GM12872 (cell line): Measurements from ENCODE around the gene EXOC6.

ENCODE experiments used
- TF ChIP-seq, protein P1 (sequence below): IDR thresholded peaks from 3 replicates; pipeline ENCODE4 v1.5.1; 2011; ENCODE audit warnings: low read depth, mild to moderate bottlenecking, low read length, moderate library complexity; ENCODE audit not compliant: insufficient read depth

EXOC6 gene

GRCh38 chr10:92946491-92946890 lies 98.2 kb downstream of the EXOC6 start:
- TF ChIP-seq, protein P1, sequence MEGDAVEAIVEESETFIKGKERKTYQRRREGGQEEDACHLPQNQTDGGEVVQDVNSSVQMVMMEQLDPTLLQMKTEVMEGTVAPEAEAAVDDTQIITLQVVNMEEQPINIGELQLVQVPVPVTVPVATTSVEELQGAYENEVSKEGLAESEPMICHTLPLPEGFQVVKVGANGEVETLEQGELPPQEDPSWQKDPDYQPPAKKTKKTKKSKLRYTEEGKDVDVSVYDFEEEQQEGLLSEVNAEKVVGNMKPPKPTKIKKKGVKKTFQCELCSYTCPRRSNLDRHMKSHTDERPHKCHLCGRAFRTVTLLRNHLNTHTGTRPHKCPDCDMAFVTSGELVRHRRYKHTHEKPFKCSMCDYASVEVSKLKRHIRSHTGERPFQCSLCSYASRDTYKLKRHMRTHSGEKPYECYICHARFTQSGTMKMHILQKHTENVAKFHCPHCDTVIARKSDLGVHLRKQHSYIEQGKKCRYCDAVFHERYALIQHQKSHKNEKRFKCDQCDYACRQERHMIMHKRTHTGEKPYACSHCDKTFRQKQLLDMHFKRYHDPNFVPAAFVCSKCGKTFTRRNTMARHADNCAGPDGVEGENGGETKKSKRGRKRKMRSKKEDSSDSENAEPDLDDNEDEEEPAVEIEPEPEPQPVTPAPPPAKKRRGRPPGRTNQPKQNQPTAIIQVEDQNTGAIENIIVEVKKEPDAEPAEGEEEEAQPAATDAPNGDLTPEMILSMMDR: no peak

DNA sequence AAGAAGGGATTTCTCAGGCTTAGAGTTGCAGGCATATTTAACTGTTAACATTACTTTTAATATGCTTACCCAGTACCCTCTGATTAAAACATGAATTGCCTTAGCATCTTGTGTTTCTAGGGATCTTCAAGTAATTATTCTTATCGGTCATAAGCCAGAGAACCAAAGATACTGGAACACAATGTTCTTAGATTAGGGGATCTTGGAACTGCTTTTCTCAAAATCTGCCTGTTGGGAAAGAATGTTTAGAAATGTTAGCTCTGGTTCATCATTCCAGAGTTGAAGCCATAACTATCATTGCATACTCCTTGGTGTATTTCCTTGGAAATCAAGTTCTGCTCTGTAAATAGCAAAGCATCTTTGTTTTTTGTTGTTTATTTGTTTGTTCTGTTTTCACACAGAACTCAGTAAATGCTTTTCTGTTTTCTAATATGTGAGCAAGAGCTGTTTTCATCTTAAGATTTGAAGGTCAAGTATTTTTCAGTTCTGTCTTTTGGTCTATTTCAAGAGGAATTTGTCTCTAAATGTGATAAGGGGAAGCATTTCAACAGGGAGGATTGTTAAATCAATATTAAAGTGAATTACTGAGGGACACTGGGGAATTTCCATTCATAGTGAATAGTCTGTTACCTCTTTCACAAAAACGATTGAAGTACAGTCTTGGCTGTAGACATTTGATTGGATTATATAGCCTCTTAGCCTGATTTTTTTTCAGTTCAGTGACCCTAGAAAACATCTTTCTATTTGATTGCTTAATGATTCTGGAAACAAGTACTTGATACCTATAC lies 109.1 kb downstream of the EXOC6 start:
- TF ChIP-seq, protein P1: no peak

- TF ChIP-seq, protein P1: no peak
Observed at GRCh38 chr10:92961638-92962037, 113.3 kb downstream of the EXOC6 start.

- TF ChIP-seq, protein P1: peak; percentile 44; the same call in 2 of the 3 replicates
Observed at GRCh38 chr10:92965314-92965713, 117.0 kb downstream of the EXOC6 start.

GRCh38 chr10:92967641-92968040 lies 119.3 kb downstream of the EXOC6 start:
- TF ChIP-seq, protein P1: no peak

DNA sequence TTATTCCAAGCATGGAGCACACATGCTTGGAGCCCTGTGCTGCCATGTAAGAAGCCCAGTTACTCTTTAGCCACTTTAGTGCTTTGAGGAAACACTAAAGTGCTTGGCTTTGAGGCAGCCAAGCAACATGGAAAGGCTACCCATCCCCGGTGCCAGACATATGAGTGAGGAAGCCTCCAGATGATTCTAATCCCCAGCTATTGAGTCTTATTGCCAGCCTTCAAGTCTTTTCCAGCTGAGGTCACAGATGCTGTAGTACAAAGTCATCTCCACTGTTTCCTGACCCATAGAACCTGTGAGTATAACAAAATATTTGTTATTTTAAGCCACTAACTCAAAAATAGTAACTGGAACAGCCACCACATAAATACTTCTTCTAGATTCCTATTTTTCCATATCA lies 120.8 kb downstream of the EXOC6 start:
- TF ChIP-seq, protein P1: no peak

DNA sequence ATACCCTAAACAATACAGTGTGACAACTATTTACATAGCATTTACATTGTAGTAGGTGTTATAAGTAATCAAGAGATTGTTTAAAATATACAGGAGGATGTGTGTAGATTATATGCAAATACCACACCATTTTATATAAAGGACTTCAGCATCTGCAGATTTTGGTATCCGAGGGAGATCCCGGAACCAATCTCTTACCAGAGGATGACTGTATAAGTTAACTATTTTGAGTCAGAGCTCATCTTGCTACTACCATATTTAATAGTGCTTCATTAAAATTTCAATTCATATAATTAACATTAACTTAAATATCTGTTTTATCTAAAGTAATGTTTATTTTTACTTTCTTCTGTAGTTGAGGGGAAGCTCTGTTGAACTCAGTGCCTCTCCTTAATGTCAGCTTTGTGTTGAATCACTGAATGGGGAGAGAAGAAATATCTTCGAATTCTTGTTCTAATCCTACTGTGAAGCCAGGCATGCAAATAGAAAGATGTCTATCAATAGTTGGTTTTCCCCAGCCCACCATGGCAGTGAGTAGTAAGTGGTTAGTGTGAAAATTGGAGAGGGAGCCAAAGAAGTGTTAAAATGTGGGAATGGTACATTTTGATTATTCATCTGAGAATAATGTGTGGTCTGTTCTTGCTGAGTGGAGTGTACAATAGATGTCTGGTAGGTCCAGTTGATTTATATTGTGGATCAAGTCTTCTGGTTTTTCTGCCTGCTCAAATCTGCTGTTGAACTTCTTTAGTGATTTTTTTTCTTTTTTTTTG lies 122.2 kb downstream of the EXOC6 start:
- TF ChIP-seq, protein P1: no peak
